Left ventricle myocardium inferior (tissue), 1 donor: ENCODE results near the gene PLA2G6. TPM values are rescaled to one million over a fixed set of nuclear protein-coding genes. Genes with fewer than 3 reads are reported as not detected.
A peak's percentile ranks its signal among the peaks of the same experiment; 100 is the strongest.
"Not testable (repeated sequence)": the region's sequence is repeated elsewhere in the genome, so short reads cannot be mapped to it uniquely, and the experiment has no call there.

Experiments
- DNase-seq: peaks from one replicate; pipeline ENCODE4 v3.0.0-alpha.2; 2020
- H3K27ac ChIP-seq: fragments of 200-600 bp; replicated peaks from 2 replicates; pipeline ENCODE4 v1.8.0; 2021
- H3K27me3 ChIP-seq: fragments of 200-600 bp; 2 replicates; pipeline ENCODE4 v1.8.0; 2021; ENCODE audit warnings: low read depth
- H3K36me3 ChIP-seq: fragments of 200-600 bp; 2 replicates; pipeline ENCODE4 v1.8.0; 2021
- H3K4me1 ChIP-seq: fragments of 200-600 bp; 2 replicates; pipeline ENCODE4 v1.8.0; 2021
- H3K4me3 ChIP-seq: fragments of 200-600 bp; 2 replicates; pipeline ENCODE4 v1.8.0; 2021; ENCODE audit warnings: mild to moderate bottlenecking, moderate library complexity
- H3K9me3 ChIP-seq: fragments of 200-600 bp; replicated peaks from 2 replicates; pipeline ENCODE4 v1.8.0; 2021
- CTCF ChIP-seq: fragments of 200-600 bp; IDR thresholded peaks from 2 replicates; pipeline ENCODE4 v1.8.0; 2021; ENCODE audit warnings: antibody characterized with exemption, mild to moderate bottlenecking, borderline replicate concordance
- intact Hi-C: fragments of 100-400 bp; cut with micrococcal nuclease; formaldehyde crosslinking; loops from one replicate; pipeline ENCODE4 v1.11.0; 2022
- total RNA-seq: library from RNA; stranded (reverse); fragmentation: NEBNext Ultra II Directional; extraction: Animal tissue kit (Norgen Biotek cat#: 25700); gene quantifications from one replicate; pipeline ENCODE4 v1.2.1, GENCODE V29; 2021
- donor health status: DM: no; HTN: yes; CAD: no; lungs with severe emphysema.

Gene PLA2G6
- total RNA-seq, 1 donor from 2014 or later = 14.1 TPM

GRCh38 chr22:38164551-38164918 is 17.1 kb downstream of the PLA2G6 start:
- Histone ChIP-seq H3K27me3 (no peaks in the 10 kb centered on the region), H3K4me1 (peaks cover 51% of the 10 kb centered on the region), H3K27ac (no peak overlapping the region), H3K9me3 (no peaks in the 10 kb centered on the region), H3K4me3 (no peak overlapping the region), H3K36me3 (peaks cover 10% of the 10 kb centered on the region)
- TF ChIP-seq CTCF = no peak
- intact Hi-C loops = no loop called here
- DNase-seq = no peak

- no peak for DNase-seq
- Histone ChIP-seq H3K4me1 (peaks cover 46% of the 10 kb centered on the region), H3K36me3 (peaks cover 10% of the 10 kb centered on the region), H3K4me3 (no peak overlapping the region), H3K9me3 (no peaks in the 10 kb centered on the region), H3K27me3 (no peaks in the 10 kb centered on the region), H3K27ac (peak overlapping the region; percentile 38)
- intact Hi-C loops = no loop called here
- TF ChIP-seq CTCF = no peak
Observed at GRCh38 chr22:38163844-38164550, 17.6 kb downstream of the PLA2G6 start.

GRCh38 chr22:38162881-38163843 is 18.5 kb downstream of the PLA2G6 start:
- Histone ChIP-seq H3K27me3 (no peaks in the 10 kb centered on the region), H3K27ac (peak overlapping the region; percentile 38), H3K36me3 (peaks cover 10% of the 10 kb centered on the region), H3K4me1 (peaks cover 37% of the 10 kb centered on the region), H3K4me3 (no peak overlapping the region), H3K9me3 (no peaks in the 10 kb centered on the region)
- DNase-seq = no peak
- TF ChIP-seq CTCF = no peak
- intact Hi-C loops = no loop called here

- intact Hi-C loops = no loop called here
- Histone ChIP-seq H3K27ac (no peak overlapping the region), H3K4me1 (no peaks in the 10 kb centered on the region), H3K4me3 (no peak overlapping the region), H3K27me3 (no peaks in the 10 kb centered on the region), H3K9me3 (no peaks in the 10 kb centered on the region), H3K36me3 (no peaks in the 10 kb centered on the region)
- DNase-seq = no peak
- no peak for TF ChIP-seq CTCF
Observed at GRCh38 chr22:38155703-38156102, 25.9 kb downstream of the PLA2G6 start.

- intact Hi-C loops, H3K9me3 ChIP-seq, H3K27ac ChIP-seq, H3K4me3 ChIP-seq, H3K4me1 ChIP-seq, DNase-seq, H3K36me3 ChIP-seq, H3K27me3 ChIP-seq: not testable (repeated sequence)
Observed at GRCh38 chr22:38154563-38154915, 27.1 kb downstream of the PLA2G6 start.
